HepG2 (cell line): ENCODE results near the gene TCEANC2. TPM values are rescaled to one million over a fixed set of nuclear protein-coding genes. Genes with fewer than 3 reads are reported as not detected.

Experiments used
- ATAC-seq: fragments of 200-7000 bp; cut with Tn5 transposase; 3 replicates; pipeline ENCODE4 v1.9.1; 2020; ENCODE audit warnings: mild to moderate bottlenecking, moderate library complexity
- BruUV-seq: library from RNA; stranded (reverse); fragments of 400-500 nt; replicated peaks from 2 replicates; lab custom pipeline; 2021; lab: Mats Ljungman, UMichigan
- CTCF ChIA-PET: fragments of 300-600 bp; formaldehyde crosslinking; extraction: SDS; loops from one replicate; lab custom pipeline; 2021; ENCODE audit warnings: low total read pairs, inconsistent platforms, low intra/inter-chr PET ratio; lab: Yijun Ruan, JAX
- POLR2A ChIA-PET: fragments of 350-600 bp; sonication (Branson Sonifier 250); formaldehyde crosslinking; loops from one replicate; lab custom pipeline; 2020; ENCODE audit warnings: antibody characterized with exemption, inconsistent platforms; lab: Yijun Ruan, JAX
- DNase-seq: peaks from one replicate; pipeline ENCODE4 v3.0.0-alpha.2; 2015; ENCODE audit warnings: low spot score
- FAIRE-seq: peaks from 3 replicates; lab custom pipeline; 2011; peaks lifted over from hg19 to GRCh38; lab: Jason Lieb, UNC
- H2AFZ ChIP-seq: one replicate; pipeline ENCODE4 v1.6.1; 2011; ENCODE audit warnings: low read length, inconsistent platforms
- H3K27ac ChIP-seq: fragments of 300-600 bp; 3 replicates; pipeline ENCODE4 v1.8.0; 2011; ENCODE audit warnings: mixed run types, mild to moderate bottlenecking, mixed read lengths, low read length, inconsistent platforms; ENCODE audit not compliant: insufficient read depth; ENCODE audit errors: extremely low read length
- H3K27me3 ChIP-seq, 2 experiments: fragments of 200-600 bp in 1 of 2; 2 replicates in 1 of 2; 3 replicates in 1 of 2; pipeline versions ENCODE4 v1.6.0 to v1.8.0; 2011; ENCODE audit warnings: low read length in 2 of 2, mild to moderate bottlenecking in 2 of 2, moderate library complexity in 2 of 2, inconsistent platforms in 1 of 2; ENCODE audit not compliant: insufficient read depth in 2 of 2, control insufficient read depth in 1 of 2
- H3K36me3 ChIP-seq, 2 experiments: fragments of 200-600 bp in 1 of 2; replicated peaks in 1 of 2; 2 replicates in 1 of 2; 3 replicates in 1 of 2; pipeline versions ENCODE4 v1.5.1 to v1.8.0; 2011; ENCODE audit warnings: low read length in 2 of 2, inconsistent platforms in 1 of 2; ENCODE audit not compliant: insufficient read depth in 2 of 2, control insufficient read depth in 1 of 2
- H3K4me1 ChIP-seq: 2 replicates; pipeline ENCODE4 v1.5.1; 2012; ENCODE audit warnings: low read length, inconsistent platforms; ENCODE audit not compliant: insufficient read depth
- H3K4me2 ChIP-seq: 2 replicates; pipeline ENCODE4 v1.6.0; 2011; ENCODE audit warnings: low read depth, low read length, inconsistent platforms
- H3K4me3 ChIP-seq, 3 experiments: fragments of 200-600 bp in 1 of 3; sonication (generic), shearing (Covaris generic) in 1 of 3; replicated peaks in 1 of 3; 2 replicates each; pipeline ENCODE4 v1.5.1; 2011 to 2016; ENCODE audit warnings: low read length in 3 of 3, inconsistent platforms in 2 of 3, low read depth in 2 of 3, mild to moderate bottlenecking in 2 of 3, control low read depth in 1 of 3, mixed read lengths in 1 of 3; ENCODE audit not compliant: insufficient read depth in 1 of 3
- H3K79me2 ChIP-seq: one replicate; pipeline ENCODE4 v1.6.1; 2011; ENCODE audit warnings: low read length, inconsistent platforms; ENCODE audit not compliant: insufficient read depth
- H3K9ac ChIP-seq: 2 replicates; pipeline ENCODE4 v1.6.0; 2011; ENCODE audit warnings: mild to moderate bottlenecking, low read depth, low read length, inconsistent platforms; ENCODE audit not compliant: insufficient read depth
- H3K9me3 ChIP-seq: 2 replicates; pipeline ENCODE4 v1.5.1; 2012; ENCODE audit warnings: mild to moderate bottlenecking, low read length
- H4K20me1 ChIP-seq: 2 replicates; pipeline ENCODE4 v1.6.0; 2011; ENCODE audit warnings: inconsistent platforms, mild to moderate bottlenecking, low read length, moderate library complexity; ENCODE audit not compliant: insufficient read depth
- GPBP1L1 ChIP-seq: sonication (generic); formaldehyde crosslinking; IDR thresholded peaks from 2 replicates; pipeline ENCODE4 v1.5.0; 2020; ENCODE audit warnings: mild to moderate bottlenecking, missing genetic modification reagents
- KMT2A ChIP-seq: sonication (generic); formaldehyde crosslinking; IDR thresholded peaks from 2 replicates; pipeline ENCODE4 v1.4.0; 2020; ENCODE audit warnings: missing genetic modification reagents
- MLLT10 ChIP-seq: sonication (generic); formaldehyde crosslinking; IDR thresholded peaks from 2 replicates; pipeline ENCODE4 v1.4.0; 2020; ENCODE audit warnings: missing genetic modification reagents
- SAFB2 ChIP-seq: sonication (generic); formaldehyde crosslinking; IDR thresholded peaks from 2 replicates; pipeline ENCODE4 v1.5.1; 2020; ENCODE audit warnings: missing genetic modification reagents, low read depth, mild to moderate bottlenecking, borderline replicate concordance
- TBX2 ChIP-seq: sonication (generic); formaldehyde crosslinking; IDR thresholded peaks from 2 replicates; pipeline ENCODE4 v1.5.0; 2020; ENCODE audit warnings: missing genetic modification reagents, mild to moderate bottlenecking, borderline replicate concordance
- ZNF354B ChIP-seq: sonication (generic); formaldehyde crosslinking; IDR thresholded peaks from 2 replicates; pipeline ENCODE4 v1.8.0; 2022; ENCODE audit warnings: mild to moderate bottlenecking, missing genetic modification reagents
- WGBS: methylation state at CpG from one replicate; pipeline ENCODE4 v1.1.6; 2017; ENCODE audit warnings: low lambda C conversion rate; 5-methylcytosine and 5-hydroxymethylcytosine counted together
- in situ Hi-C: cut with HindIII; loops from 2 replicates; pipeline ENCODE4 v1.10.0; 2017; ENCODE audit warnings: low pct_unique_long_range_greater_than_20kb; ENCODE audit not compliant: extremely low pct_ligation_motif_present
- intact Hi-C: fragments of 100-400 bp; cut with micrococcal nuclease; formaldehyde crosslinking; loops from one replicate; pipeline ENCODE4 v1.10.0; 2022; ENCODE audit not compliant: unreplicated experiment
- polyA plus RNA-seq, 8 experiments: library from polyadenylated mRNA; depleted of rRNA in 3 of 8; stranded (reverse) in 7 of 8; unstranded in 1 of 8; fragments of >200 nt; fragmentation: Illumina TruSeq in 4 of 8; extraction: Trizol in 4 of 8; gene quantifications; 2 replicates each; pipeline versions ENCODE4 v1.2.1 to v1.2.3, GENCODE V29; 2011 to 2016; ENCODE audit warnings: low read depth in 4 of 8, missing spikeins in 1 of 8, mixed read lengths in 1 of 8; ENCODE audit not compliant: insufficient read depth in 1 of 8
- total RNA-seq, 5 experiments: library from RNA; depleted of rRNA; stranded (reverse); fragments of >200 nt; fragmentation: Illumina TruSeq; extraction: Trizol; gene quantifications; 2 replicates each; pipeline ENCODE4 v1.2.3, GENCODE V29; 2016; ENCODE audit warnings: low read depth in 1 of 5
- TF ChIP-seq, protein P1 (sequence below): sonication (generic); formaldehyde crosslinking; IDR thresholded peaks from 2 replicates; pipeline ENCODE4 v1.5.1; 2020; ENCODE audit warnings: missing genetic modification reagents, mild to moderate bottlenecking, borderline replicate concordance
- TF ChIP-seq, protein P2 (sequence below): sonication (generic); formaldehyde crosslinking; IDR thresholded peaks from 2 replicates; pipeline ENCODE4 v1.9.0; 2021; ENCODE audit warnings: mild to moderate bottlenecking, missing genetic modification reagents
- TF ChIP-seq, protein P3 (sequence below): sonication (generic); formaldehyde crosslinking; conservative IDR thresholded peaks from 2 replicates; pipeline ENCODE4 v1.4.0; 2020; ENCODE audit warnings: mild to moderate bottlenecking, missing genetic modification reagents, moderate library complexity

Gene TCEANC2
- total and polyA plus RNA-seq, 2 of the 13 experiments (the other 11 are each of a cell fraction or from before 2014, with no cell fraction given) = 3.8 to 5.0 TPM

DNA sequence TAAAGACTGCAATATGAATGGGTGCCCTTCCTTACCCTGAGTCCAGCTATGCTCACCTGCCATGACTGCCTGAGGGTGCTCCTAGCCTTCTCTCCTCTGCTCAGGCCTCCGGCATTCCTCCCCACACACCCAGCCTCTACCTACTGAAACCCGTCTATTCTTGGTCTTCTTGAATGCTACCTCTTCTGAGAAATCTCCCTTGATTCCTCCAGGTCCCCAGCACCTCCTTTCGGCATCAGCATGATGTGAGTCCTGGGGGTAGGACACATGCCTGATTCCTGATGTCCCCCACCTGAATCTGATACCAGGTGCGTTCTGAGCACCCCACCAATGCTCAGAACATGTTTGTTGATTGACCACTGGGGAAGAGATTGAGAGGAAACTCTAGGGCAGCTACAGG lies 44.0 kb upstream of the TCEANC2 start:
- H3K4me3 ChIP-seq = no peak overlapping the region
- H4K20me1 ChIP-seq = no peaks in the 10 kb centered on the region
- H3K4me2 ChIP-seq = no peak overlapping the region
- H3K27me3 ChIP-seq = no peaks in the 10 kb centered on the region
- peaks cover 33% of the 10 kb centered on the region for H3K4me1 ChIP-seq
- no peaks in the 10 kb centered on the region for H3K9me3 ChIP-seq
- FAIRE-seq (no peak), ATAC-seq (no peak), DNase-seq (no peak)
- H3K36me3 ChIP-seq = no peaks in the 10 kb centered on the region
- 83% methylated on average over 4 of the region's 4 CpGs for WGBS
- BruUV-seq = no TSS peak
- no peak overlapping the region for H3K27ac ChIP-seq
- in situ Hi-C loops = no loop called here
- H2AFZ ChIP-seq = no peak overlapping the region
- ChIA-PET CTCF (no interaction called here), POLR2A (no interaction called here)
- intact Hi-C loops = no loop called here
- no peak overlapping the region for H3K9ac ChIP-seq
- H3K79me2 ChIP-seq = no peaks in the 10 kb centered on the region
- TF ChIP-seq MLLT10 (CRISPR knock-in tag) = no peak
- no peak for TF ChIP-seq SAFB2
- TF ChIP-seq GPBP1L1 (CRISPR knock-in tag) = no peak
- no peak for TF ChIP-seq TBX2 (CRISPR knock-in tag)
- TF ChIP-seq KMT2A = no peak
- TF ChIP-seq, protein P1, sequence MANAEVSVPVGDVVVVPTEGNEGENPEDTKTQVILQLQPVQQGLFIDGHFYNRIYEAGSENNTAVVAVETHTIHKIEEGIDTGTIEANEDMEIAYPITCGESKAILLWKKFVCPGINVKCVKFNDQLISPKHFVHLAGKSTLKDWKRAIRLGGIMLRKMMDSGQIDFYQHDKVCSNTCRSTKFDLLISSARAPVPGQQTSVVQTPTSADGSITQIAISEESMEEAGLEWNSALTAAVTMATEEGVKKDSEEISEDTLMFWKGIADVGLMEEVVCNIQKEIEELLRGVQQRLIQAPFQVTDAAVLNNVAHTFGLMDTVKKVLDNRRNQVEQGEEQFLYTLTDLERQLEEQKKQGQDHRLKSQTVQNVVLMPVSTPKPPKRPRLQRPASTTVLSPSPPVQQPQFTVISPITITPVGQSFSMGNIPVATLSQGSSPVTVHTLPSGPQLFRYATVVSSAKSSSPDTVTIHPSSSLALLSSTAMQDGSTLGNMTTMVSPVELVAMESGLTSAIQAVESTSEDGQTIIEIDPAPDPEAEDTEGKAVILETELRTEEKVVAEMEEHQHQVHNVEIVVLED (CRISPR knock-in tag) = no peak
- no peak for TF ChIP-seq ZNF354B (CRISPR knock-in tag)
- TF ChIP-seq, protein P2, sequence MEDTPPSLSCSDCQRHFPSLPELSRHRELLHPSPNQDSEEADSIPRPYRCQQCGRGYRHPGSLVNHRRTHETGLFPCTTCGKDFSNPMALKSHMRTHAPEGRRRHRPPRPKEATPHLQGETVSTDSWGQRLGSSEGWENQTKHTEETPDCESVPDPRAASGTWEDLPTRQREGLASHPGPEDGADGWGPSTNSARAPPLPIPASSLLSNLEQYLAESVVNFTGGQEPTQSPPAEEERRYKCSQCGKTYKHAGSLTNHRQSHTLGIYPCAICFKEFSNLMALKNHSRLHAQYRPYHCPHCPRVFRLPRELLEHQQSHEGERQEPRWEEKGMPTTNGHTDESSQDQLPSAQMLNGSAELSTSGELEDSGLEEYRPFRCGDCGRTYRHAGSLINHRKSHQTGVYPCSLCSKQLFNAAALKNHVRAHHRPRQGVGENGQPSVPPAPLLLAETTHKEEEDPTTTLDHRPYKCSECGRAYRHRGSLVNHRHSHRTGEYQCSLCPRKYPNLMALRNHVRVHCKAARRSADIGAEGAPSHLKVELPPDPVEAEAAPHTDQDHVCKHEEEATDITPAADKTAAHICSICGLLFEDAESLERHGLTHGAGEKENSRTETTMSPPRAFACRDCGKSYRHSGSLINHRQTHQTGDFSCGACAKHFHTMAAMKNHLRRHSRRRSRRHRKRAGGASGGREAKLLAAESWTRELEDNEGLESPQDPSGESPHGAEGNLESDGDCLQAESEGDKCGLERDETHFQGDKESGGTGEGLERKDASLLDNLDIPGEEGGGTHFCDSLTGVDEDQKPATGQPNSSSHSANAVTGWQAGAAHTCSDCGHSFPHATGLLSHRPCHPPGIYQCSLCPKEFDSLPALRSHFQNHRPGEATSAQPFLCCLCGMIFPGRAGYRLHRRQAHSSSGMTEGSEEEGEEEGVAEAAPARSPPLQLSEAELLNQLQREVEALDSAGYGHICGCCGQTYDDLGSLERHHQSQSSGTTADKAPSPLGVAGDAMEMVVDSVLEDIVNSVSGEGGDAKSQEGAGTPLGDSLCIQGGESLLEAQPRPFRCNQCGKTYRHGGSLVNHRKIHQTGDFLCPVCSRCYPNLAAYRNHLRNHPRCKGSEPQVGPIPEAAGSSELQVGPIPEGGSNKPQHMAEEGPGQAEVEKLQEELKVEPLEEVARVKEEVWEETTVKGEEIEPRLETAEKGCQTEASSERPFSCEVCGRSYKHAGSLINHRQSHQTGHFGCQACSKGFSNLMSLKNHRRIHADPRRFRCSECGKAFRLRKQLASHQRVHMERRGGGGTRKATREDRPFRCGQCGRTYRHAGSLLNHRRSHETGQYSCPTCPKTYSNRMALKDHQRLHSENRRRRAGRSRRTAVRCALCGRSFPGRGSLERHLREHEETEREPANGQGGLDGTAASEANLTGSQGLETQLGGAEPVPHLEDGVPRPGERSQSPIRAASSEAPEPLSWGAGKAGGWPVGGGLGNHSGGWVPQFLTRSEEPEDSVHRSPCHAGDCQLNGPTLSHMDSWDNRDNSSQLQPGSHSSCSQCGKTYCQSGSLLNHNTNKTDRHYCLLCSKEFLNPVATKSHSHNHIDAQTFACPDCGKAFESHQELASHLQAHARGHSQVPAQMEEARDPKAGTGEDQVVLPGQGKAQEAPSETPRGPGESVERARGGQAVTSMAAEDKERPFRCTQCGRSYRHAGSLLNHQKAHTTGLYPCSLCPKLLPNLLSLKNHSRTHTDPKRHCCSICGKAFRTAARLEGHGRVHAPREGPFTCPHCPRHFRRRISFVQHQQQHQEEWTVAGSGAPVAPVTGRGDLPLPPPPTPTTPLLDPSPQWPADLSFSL (CRISPR knock-in tag) = no peak
- TF ChIP-seq, protein P3, sequence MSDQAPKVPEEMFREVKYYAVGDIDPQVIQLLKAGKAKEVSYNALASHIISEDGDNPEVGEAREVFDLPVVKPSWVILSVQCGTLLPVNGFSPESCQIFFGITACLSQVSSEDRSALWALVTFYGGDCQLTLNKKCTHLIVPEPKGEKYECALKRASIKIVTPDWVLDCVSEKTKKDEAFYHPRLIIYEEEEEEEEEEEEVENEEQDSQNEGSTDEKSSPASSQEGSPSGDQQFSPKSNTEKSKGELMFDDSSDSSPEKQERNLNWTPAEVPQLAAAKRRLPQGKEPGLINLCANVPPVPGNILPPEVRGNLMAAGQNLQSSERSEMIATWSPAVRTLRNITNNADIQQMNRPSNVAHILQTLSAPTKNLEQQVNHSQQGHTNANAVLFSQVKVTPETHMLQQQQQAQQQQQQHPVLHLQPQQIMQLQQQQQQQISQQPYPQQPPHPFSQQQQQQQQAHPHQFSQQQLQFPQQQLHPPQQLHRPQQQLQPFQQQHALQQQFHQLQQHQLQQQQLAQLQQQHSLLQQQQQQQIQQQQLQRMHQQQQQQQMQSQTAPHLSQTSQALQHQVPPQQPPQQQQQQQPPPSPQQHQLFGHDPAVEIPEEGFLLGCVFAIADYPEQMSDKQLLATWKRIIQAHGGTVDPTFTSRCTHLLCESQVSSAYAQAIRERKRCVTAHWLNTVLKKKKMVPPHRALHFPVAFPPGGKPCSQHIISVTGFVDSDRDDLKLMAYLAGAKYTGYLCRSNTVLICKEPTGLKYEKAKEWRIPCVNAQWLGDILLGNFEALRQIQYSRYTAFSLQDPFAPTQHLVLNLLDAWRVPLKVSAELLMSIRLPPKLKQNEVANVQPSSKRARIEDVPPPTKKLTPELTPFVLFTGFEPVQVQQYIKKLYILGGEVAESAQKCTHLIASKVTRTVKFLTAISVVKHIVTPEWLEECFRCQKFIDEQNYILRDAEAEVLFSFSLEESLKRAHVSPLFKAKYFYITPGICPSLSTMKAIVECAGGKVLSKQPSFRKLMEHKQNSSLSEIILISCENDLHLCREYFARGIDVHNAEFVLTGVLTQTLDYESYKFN = no peak
